Measurements from ENCODE around the gene NCBP3.
"Not testable (repeated sequence)": the region's sequence is repeated elsewhere in the genome, so short reads cannot be mapped to it uniquely, and the experiment has no call there.

NCBP3 gene

DNA sequence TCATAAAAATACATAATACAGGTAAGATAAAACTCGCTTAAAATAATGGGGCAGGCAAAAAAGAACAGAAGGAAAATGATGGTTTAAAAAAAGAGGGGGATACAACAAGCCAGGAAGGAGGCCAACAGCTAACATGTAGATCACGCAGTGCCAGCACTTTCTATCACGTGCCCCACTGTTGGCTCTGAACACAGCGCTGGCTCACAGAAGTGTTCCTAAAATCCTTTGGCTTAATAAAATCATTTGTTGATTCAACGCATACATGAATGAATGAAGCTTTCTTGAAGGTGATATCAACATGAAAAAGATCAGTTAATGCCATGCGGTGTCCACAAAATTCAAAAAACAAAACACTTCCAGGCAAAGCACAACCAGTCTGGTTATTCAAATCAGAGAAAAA lies 53.6 kb downstream of the NCBP3 start:
- DNase-seq (ENCODE audit: low spot score): no peak

DNA sequence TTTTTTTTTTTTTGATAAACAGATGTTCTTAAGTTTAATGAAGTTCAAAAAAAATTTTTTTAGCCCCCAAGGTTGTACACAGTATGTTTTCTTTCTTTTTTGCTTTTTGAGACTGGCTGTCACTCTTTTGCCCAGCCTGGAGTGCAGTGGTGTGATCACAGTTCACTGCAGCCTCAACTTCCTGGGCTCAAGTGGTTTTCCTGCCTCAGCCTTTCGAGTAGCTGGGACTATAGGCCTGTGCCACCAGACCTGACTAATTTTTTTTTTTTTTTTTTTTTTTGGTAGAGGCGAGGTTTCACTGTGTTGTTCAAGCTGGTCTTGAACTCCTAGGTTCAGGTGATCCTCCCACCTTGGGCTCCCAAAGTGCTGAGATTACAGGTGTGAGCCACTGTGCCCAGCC lies 57.8 kb downstream of the NCBP3 start:
- no peak for DNase-seq (ENCODE audit: low spot score)

DNA sequence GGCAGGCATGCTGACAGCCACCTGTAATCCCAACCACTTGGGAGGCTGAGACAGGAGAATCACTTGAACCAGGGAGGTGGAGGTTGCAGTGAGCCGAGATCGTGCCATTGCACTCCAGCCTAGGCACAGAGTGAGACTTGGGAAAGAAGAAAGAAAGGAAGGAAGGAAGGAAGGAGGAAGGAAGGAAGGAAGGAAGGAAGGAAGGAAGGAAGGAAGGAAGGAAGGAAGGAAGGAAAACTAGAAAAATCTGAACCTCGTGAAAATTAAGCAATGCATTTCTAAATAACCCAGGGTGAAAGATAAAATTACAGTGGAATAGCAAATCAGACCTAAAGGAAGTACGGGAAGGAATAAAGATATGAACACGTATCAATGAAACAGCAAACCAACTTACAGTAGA lies 60.7 kb downstream of the NCBP3 start:
- DNase-seq (ENCODE audit: low spot score): not testable (repeated sequence)

DNA sequence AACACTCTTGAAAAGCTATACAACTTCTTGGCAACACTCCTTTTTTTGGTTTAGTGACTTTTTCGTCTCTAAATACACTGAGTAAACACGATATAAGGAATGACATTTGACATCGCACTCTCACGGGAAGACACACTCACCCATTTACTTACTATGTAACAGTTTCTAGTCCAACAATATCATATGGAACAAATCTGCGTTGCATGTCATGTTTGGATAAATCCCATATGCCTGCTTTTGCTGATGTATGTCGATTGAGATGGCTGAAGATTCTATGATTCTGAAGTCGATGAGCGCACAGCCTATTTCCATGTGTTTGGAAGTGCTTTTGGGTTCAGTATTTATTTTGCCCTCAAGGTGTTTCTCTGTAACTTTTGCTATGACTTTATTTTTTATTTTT lies 63.3 kb downstream of the NCBP3 start:
- DNase-seq (ENCODE audit: low spot score): no peak

DNA sequence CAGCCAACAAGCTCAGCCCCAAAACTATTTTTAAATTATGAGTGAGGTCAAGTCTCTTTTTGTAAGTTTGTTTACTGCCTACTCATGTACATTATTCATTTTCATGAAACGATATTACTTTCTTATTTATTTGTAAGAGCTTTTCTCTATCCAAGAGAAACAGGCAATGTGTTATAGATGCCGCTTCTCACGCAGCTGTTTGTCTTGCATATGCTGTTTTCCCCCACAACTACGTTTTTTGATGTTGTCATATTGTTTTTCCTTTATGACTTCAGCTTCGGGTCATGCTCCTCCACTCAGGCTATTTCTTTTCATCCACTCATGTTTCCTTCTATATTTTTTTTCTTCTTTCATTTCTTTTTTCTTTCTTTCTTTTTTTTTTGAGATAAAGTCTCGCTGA lies 65.1 kb downstream of the NCBP3 start:
- no peak for DNase-seq (ENCODE audit: low spot score)

DNA sequence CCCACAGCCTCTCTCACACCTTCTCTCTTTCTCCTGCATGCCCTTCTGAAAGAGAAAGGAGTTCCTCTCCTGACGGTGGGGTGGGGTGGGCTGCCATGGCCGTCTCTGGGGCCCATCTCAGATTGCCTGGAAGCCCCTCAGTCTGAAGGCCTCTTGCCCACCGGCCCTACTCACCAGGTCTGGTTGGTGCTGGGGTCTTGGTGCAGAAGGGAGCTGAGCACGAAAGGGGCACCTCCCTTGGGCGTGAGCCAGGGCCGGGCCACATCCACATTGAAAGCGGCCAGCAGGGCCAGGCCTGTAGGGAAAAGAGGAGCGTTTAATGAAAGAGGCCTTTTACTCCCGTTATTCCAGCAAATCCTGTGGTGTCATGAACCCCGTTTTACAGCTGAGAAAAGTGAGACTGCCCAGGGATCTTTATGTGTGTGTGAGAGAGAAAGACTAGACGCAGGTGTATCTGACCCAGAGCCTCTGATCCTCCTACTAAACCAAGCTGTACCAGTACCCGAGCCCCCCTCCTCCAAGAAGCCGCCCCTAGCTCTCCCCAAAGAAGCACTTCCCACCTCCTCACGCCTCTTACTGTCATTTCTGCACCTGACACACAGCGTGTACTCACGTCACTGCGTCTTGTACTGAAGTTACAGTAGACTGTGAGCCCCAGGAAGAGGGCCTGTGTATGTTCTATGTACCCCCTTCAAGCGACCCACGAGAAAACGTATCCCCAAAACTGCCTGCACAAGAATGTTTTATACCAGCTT lies 68.5 kb downstream of the NCBP3 start:
- DNase-seq (ENCODE audit: low spot score): no peak

DNA sequence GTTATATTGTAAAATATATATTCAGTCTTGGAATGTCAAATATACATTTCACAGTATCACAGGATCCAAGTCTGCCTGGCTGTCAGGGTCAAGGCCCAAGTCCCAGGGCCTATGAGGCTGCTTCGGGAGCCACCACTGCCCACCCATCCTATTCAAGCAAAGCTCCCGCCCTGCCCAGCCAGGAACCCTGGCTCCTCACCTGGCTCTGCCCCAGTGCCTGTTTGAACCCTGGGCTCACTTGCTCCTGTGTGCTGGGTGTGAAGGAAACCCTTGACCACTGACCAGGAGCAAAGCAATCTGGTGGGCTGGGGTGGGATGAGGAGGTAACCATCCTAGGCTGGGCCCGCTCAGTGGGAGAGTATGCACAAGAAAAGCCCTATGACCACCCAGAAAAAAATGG lies 72.1 kb downstream of the NCBP3 start:
- DNase-seq (ENCODE audit: low spot score): no peak

DNA sequence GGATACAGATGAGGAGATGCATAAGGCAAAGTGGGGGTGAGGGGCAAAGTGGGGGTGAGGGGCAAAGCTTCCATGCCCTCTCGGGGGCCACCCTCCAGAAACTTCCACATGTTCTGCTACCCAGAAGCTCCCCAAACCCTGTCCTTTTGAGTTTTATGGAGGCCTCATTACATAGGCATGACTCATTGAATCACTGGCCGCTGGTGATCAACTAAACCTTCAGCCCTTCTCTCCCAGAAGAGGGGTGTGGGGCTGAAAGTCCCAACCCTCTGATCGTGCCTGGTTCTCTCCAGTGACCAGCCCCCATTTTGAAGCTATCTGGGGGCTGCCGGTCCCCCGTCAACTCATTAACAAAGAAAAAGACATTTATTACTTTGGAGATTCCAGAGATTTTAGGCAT lies 72.5 kb downstream of the NCBP3 start:
- DNase-seq (ENCODE audit: low spot score): no peak

DNA sequence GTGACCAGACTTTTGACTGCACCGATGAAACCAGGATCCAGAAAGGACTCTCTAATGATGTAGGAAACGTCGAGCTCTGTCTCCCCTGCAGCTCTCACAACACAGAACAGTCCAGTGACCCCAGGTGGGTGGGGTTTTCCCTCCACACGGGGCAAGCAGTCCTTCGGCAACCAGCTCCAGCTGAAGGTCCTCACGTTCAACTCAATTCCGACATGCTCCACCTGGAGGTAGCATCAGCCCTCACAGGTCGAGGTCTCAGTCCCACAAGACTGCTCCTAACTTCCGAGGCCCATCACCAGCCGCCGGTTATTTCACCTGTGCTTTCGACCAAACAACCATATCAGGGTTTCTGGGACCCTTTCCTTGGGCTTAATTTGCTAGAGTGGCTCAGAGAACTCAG lies 73.3 kb downstream of the NCBP3 start:
- DNase-seq (ENCODE audit: low spot score): no peak

DNA sequence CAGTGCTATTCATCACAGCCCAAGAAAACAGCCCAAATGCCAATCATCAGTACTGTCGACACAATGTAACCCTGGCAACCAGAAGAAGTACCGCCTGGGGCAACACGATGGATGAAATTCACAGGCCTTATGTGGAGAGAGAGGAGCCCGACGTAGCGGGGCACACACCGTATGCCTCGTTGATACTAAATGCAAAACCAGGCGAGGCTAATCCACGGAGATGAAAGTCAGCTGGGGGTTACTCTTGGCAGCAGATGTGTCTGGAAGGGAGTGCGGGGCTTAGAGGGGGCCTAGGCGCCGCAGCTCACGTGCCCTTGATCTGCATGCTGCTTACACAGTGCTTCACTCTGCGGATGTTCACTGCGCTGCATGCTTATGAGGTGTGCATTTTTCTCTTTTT lies 74.9 kb downstream of the NCBP3 start:
- DNase-seq (ENCODE audit: low spot score): no peak

DNA sequence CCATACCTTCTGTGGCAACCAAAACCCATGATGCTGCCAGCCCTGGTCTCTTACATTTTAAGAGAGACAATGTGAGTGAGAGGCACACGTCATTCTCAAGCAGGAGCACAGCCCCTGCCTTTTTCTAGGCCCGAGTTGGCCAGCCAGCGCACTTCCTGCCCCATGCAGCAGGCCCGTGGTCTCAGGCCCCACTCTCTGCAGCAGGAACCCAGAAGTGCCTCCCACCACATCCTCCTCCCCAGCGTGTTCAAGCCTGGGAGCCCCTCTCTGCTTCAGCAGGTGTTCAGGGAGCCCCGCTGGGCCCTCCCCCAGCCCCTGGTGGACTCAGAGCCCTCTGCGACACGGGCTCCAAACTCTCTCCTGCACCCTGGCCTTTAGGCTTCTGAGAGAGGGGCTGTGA lies 75.6 kb downstream of the NCBP3 start:
- DNase-seq (ENCODE audit: low spot score): no peak

DNA sequence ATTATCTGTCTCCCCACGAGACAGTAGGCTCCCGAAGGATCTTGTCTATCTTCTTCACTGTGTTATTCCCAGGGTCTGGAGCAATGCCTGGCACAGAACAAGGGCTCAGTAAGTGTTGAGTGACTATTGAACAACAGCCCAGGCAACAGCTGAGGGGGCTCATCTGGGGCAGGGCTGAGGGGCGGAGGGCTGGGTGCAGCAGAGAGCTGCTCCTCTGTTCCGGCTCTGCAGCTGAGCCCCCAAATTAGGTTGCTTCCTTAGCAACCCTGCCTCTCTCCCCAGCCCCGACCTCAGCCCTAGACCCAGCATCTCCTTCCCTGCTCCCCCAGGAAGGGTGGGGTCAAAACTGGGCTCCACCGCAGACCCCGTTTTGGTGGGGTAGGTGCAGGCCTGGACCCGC lies 77.3 kb downstream of the NCBP3 start:
- no peak for DNase-seq (ENCODE audit: low spot score)

DNA sequence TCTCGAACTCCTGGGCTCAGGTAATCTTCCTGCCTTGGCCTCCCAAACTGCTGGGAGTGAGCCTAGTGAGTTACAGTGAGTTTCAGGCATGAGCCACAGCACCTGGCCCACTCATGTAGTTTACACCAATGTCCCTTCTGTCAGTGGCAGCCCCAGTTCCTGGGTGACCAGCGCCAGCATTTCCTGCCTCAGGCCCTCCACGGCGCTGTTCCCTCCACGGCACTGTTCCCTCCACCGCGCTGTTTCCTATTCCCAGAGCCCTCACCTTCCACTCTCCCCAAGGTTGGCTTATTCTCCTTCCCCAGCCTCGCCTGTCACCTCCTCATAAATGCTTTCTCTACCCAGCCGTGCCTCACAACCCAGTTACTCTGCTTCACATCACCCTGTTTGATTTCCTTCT lies 77.7 kb downstream of the NCBP3 start:
- DNase-seq (ENCODE audit: low spot score): no peak

DNA sequence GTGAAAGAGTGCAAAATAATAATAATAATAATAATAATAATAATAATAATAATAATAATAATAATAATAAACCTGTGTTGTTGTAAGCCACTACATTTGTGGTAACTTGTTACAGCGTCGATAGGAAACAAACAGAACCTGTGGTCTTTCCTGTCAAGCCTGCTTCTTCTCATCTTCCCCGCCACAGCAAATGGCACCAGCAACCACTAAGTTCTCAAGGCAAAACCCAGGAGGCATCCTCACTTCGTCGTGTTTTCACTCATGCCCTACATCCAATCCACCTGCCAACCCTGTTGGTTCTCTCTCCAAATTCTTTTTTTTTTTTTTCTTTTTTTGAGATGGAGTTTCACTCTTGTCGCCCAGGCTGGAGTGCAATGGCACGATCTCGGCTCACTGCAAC lies 79.3 kb downstream of the NCBP3 start:
- DNase-seq (ENCODE audit: low spot score): no peak

DNA sequence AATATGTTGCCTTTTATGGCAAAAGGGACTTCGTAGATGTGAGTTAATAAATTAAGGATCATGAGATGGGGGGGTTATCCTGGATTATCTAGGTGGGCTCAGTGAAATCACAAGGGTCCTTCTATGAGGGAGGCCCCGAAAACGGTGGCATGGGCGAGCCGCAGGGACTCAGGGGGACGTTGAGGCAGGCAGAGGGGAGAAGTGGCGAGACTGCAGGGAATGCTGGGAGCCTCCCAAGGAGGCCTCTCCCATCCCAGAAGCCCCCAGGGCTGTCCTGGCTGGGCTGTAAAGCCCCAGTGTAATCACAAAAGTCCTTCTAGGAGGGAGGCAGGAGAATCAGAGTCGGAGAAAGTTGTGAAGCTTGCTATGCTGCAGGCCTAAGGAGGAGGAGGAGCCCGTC lies 80.1 kb downstream of the NCBP3 start:
- no peak for DNase-seq (ENCODE audit: low spot score)

DNA sequence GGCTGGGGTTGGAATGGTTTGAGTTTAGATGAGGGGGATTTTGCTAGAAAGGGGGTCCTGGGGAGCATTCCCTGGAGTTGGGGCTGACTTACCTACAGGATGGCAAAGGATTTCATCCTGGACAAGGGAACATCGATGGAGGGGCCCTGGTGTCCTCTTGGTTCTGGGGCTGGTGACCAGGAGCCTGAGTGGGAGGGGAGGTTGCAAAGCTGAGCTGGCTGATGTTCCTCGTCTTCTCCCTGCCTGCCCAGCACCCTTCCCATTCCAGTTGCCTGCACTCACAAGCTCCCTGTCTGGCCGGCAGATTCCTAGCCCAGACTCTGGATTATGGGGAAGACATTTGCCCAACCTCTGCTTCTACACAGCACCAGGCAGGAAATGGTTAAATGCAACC lies 82.3 kb downstream of the NCBP3 start:
- no peak for DNase-seq (ENCODE audit: low spot score)

DNA sequence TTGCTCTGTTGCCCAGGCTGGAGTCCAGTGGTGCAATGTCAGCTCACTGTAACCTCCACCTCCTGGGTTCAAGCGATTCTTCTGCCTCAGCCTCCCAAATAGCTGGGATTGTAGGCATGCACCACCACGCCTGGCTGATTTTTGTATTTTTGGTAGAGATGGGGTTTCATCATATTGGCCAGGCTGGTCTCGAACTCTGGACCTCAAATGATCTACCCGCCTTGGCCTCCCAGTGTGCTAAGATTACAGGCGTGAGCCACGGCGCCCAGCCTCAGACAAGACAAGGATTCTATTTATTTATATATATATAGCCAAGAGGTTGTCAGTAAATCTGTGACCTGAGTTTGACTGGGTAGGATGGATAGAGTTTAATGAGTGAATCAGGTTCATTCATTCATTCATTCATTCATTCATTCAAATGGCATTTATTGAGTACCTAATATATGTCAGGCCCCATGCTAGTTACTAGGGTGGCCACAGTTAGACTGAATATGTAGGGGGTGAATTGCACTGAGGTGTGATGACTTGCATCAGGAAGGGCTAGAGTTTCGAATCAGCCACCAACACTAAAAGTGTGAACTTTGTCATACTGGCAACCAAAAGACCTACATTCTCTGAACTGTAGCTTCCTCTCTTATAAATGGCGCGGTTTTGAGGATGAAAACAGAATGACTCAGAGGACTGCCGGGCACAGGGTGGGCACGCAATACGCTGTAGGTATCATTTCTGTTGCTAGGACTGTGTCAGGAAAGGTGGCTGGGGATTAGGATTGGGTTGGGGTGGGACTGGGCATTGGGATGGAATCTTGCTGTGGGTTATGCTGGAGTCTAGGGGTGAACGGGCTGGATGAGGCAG lies 82.9 kb downstream of the NCBP3 start:
- DNase-seq (ENCODE audit: low spot score): no peak

DNA sequence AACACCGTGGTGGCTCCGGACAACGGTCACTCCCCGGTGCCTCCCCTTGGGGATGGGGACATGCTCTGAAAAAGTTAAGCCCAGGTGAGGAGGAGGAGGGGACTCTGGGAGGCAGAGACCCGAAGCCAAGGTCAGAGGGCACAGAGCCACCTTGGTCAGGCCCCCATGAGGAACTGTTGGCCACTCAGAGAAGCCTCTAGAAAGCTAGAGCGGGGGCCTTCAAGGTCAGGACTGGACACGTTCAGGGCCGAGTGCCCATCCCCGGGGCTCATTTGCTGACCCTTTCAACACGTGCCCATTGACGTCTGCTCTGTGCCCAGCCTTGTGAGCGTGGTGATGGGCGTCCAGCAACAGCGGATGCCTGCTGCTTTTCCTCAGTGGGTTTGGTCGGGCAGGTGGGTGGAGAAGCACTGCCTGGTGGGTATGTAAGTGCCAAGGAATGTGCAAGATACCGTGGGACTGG lies 84.1 kb downstream of the NCBP3 start:
- no peak for DNase-seq (ENCODE audit: low spot score)

DNA sequence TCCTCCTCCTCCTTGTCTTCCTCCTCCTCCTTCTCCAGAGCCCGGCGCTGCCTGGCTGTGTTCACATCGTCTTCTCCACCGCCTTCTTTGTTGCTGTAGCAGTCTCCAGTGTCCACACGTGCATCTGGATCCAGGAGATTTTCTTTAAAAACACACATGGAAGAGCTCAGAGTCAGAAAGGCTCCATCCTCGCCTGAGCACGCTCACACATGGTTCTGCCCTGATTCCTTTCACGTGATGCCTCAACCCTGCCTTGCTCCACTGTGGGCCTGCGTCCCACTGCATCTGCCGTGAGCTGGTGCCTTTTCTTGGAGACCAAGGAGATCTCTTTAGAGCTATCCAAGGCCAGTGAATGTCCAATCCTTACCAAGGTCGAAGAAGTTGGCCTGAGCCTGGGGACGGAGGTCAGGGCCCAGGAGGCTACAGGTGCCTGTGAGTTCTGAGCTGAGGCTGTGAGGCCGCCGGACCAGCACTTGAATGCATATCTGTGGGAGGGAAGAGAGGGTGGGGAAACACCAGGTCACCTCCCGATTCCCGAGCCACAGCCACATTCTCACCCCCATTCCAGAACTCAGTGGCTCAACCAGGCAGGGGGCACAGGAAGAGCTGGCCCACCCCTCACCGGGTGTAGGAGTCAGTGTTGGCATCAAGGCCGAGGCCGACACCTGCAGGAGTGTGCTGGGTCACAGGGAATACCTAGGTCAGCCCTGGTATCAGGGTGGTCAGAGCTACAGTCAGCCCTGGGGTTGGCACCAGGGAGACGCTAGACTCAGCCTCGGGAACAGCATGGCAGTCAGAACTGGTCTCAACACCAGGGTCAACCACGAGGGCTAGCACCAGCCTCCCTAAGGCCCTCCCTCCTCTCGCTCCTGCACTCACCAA lies 84.8 kb downstream of the NCBP3 start:
- no peak for DNase-seq (ENCODE audit: low spot score)

DNA sequence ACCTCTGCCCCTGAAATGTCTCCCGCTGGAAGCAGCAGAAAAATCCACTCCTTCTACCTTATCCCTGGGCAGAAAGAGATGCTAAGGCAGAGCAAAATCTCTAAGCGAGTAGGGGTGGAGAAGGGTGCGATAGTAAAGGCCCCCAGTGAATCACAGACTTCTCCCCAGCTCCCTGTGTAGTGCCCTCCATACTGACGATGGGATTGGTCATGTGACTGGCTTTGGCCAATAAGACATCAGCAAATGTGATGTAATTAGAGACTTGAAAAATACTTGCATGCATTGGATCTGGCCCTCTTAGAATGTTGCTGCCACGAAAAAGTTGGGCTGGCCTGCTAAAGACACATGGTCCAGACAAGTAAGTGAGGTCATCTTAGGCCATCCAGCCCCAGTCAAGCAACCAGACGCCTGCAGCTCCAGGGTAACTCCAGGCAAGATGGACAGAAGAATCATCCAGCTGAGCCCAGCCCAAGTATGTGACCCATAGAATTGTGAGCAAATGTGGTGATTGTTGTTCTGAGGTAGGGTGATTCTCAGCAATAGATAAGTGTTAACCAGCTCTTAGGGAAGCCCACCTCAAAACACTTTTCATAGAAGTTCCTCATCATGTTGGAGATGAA lies 86.3 kb downstream of the NCBP3 start:
- no peak for DNase-seq (ENCODE audit: low spot score)

DNA sequence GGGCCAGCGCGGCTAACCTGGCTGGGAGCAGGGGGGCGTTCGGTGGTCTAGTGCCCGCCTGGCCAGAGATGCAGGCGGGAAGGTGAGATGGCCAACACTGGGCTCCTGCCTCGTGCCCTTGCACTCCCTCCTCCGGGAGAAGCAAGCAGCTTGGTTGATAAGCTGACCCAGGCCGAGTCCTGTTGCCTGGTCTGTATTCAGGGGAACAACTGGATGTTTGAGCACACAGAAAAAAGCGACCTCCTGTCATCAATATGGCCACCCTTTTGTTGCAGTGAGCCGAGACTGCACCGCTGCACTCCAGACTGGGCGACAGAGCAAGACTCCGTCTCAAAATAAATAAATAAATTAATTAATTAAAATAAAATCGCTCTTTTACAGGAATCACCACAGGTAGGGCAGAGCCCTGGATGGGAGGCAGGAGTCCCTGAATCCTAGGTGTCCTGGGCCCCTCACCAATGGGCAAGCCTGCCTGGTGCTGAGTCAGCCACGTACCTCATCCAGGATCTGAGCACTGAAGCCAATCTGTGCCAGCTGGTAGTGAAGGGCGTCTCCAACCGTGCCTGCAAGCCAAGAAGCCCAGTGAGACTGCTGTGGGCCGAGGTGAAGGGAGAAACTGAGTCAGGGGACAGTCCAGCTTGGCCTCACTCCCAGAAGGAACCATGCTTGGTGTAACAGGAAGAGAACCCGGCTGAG lies 90.6 kb downstream of the NCBP3 start:
- DNase-seq (ENCODE audit: low spot score): no peak
